K562 treated with DMSO at 1 percent for 48 hours (cell line): ENCODE data around the gene IFNAR1. TPM values are rescaled to one million over a fixed set of nuclear protein-coding genes. Genes with fewer than 3 reads are reported as not detected.

ENCODE experiments used
- total RNA-seq: library from RNA; unstranded; fragments of 300-600 nt; gene quantifications from 2 replicates; pipeline ENCODE4 v1.2.3, GENCODE V29; 2022; ENCODE audit warnings: low replicate concordance; ENCODE audit errors: extremely low read depth

Gene IFNAR1
- total RNA-seq: not detected in 2 replicates

DNA sequence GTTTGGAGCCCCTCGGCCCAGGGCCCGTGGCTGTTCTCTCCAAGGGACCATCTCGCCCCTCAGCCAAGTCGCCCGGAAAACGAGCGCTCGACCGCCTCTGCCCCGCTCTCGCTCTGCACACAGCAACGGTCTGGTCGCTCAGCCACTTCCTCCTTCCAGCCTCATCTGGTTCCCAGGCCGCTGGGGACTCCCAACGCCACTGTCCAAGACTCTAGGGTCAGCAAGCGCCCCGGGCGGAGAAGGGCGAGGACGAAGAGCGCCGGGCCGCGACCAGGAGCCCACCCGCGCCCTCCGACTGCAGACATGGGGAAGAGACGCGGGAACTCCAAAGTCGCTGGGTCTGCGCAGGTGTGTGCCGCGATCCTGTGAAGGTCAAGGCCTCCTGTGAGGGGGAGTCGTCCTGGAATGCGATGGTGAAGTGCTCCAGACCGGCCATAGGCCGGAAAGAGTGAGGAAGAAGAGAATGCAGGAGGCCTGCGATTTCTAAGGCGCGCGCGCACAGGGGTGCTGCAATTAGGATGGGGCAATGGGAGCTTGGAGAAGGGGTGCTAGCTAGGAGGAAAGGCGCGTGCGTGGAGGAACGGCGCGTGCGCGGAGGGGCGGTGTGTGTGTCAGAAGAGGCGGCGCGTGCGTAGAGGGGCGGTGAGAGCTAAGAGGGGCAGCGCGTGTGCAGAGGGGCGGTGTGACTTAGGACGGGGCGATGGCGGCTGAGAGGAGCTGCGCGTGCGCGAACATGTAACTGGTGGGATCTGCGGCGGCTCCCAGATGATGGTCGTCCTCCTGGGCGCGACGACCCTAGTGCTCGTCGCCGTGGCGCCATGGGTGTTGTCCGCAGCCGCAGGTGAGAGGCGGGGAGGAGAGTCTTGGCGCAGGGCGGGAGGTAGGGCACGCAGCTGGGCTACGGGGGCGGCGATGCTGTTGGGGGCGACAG is at the start of gene IFNAR1:
Gene IFNAR1, plus strand, starts transcription at position 680 of the 931 bp plus-strand sequence. Its CDS starts 86 bp downstream, at position 766.

GRCh38 chr21:33403128-33403785 is 78.5 kb downstream of the IFNAR1 start, which contains the start of gene IFNGR2:
Gene IFNGR2 (plus strand): TSS chr21:33403413. CDS start chr21:33403544, 131 bp downstream.

Other genes starting within 250 kb of the IFNAR1 start
- gene IFNAR2, start 95.0 kb upstream of the IFNAR1 start, total RNA-seq: not detected in 2 replicates
- gene IL10RB, start 58.6 kb upstream of the IFNAR1 start, total RNA-seq: not detected in 2 replicates
- not detected in 2 replicates for gene IFNGR2, start 78.4 kb downstream of the IFNAR1 start, total RNA-seq
- gene TMEM50B, start 155.0 kb downstream of the IFNAR1 start, total RNA-seq: not detected in 2 replicates
- gene DNAJC28, start 166.7 kb downstream of the IFNAR1 start, total RNA-seq: not detected in 2 replicates
- 960 TPM in 1 of 2 replicates, not detected in the other for gene GART, start 217.1 kb downstream of the IFNAR1 start, total RNA-seq
- gene SON, start 218.1 kb downstream of the IFNAR1 start, total RNA-seq: 67.1 and 105 TPM in 2 replicates